Stimulated activated CD4-positive, alpha-beta T cell treated with anti-CD3 and anti-CD28 coated beads, Interleukin-1b, Interleukin-23, amount 100 ng/mL, for 1 hour (primary cell): ENCODE measurements around the gene ATP5PO.

ENCODE experiments used
- DNase-seq, 2 donors: peaks; one replicate each; pipeline ENCODE4 v3.0.0-alpha.2; 2020; ENCODE audit warnings: low read depth in 2 of 2

Gene ATP5PO

GRCh38 chr21:33899199-33899598, 16.4 kb downstream of the ATP5PO start:
- no peak for DNase-seq

GRCh38 chr21:33898586-33898985, 17.0 kb downstream of the ATP5PO start:
- DNase-seq, result no peak

GRCh38 chr21:33897739-33898138, 17.9 kb downstream of the ATP5PO start:
- no peak for DNase-seq

GRCh38 chr21:33897098-33897497, 18.5 kb downstream of the ATP5PO start:
- DNase-seq, result no peak

DNA sequence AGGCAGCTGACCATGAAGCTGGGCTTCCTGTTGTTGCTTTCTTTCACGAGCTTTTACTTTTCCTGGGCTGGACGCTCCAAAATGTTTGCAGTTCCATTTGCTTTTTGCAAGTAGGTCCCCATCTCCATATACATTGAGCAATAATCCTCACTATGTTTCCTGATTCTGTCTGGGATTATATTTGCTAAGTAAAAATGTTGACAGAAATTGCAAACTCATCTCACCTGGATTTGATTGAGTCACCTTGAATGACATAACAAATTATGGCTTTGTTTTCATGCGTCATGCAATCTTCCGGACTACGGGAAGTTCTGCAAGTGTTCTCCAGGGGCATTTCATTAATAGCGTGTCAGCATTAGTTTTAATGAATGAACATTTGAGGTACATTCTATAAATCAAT, 18.9 kb downstream of the ATP5PO start:
- DNase-seq, result no peak

DNA sequence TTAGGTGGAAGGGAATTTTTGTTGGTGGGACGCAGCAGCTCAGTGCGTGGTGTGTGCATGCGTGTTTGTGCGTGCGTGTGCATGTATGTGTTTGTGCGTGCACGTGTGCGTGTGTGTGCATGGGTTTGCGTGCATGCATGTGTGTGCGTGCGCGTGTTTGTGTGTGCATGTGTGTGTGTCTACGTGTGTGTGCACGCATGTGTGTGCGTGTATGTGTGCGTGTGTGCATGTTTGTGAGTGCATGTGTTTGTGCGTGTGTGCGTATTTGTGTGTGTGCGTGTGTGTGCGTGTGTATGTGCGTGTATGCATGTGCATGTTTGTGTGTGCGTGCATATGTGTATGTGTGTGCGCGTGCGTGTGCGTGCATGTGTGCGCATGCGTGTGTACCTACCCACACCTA, 20.2 kb downstream of the ATP5PO start:
- no peak for DNase-seq

GRCh38 chr21:33894736-33895288, 20.8 kb downstream of the ATP5PO start:
- peak; percentile 3 to 39 for DNase-seq

GRCh38 chr21:33893917-33894316, 21.7 kb downstream of the ATP5PO start:
- DNase-seq, result no peak

GRCh38 chr21:33892853-33893252, 22.8 kb downstream of the ATP5PO start:
- DNase-seq, result no peak

DNA sequence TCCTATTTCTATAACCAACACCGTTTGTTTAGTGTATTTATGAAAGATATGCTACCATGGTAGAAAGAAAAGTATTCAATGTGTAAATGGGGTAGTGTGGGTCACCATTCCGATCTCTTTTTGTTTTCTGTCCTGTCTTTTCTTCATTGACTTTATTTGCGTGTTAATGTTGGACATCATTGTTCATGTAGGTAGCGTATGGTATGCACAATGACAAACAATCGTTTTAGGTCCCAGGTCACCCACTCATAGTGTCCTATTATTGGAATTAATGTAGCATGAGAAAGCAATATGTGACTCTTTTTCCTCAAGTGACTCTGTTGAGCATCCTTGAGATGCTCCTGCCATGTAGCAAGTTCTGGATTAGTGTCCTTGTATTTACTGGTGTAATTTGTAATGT, 25.4 kb downstream of the ATP5PO start:
- DNase-seq, result no peak

- DNase-seq, result no peak
Observed at GRCh38 chr21:33886321-33886720, 29.3 kb downstream of the ATP5PO start.

- no peak for DNase-seq
Observed at GRCh38 chr21:33885172-33885514, 30.5 kb downstream of the ATP5PO start.

DNA sequence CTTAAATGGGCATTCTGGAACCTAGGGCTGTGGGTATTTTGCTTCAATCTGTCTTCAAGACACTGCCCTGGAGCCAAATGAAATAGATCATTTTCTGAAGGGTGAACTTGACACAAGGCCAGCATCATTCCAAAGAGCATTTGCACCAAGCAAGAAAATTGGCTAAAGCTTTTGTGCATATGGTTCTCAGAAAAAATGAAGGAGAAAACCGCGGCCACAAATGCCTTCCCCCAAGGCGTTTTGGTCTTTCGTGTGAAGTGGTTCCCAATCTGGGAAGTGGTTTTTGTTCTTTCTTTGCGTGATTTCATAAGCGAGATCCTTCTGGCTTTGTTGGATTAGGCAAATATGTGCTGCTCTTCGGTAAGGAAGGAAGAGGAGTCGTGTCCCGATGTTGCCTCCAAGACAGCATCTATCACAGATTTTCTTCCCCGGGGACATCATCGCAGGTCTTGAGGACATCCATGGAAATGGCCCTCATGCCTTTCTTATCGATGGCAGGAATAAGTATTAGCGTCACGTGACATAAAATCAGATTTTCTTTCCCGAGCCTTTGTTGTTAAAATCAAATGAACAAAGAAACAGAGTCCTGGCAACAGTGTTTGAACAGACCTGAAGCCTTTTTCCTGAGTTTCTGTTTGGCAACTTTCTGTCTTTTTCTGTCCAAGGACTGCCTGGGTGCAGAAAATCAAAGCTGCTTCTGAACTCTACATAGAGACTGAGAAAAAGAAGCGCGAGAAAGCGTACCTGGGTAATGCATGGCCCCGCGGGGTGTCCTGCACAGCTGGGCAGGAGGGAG, 31.0 kb downstream of the ATP5PO start:
- DNase-seq, result no peak

DNA sequence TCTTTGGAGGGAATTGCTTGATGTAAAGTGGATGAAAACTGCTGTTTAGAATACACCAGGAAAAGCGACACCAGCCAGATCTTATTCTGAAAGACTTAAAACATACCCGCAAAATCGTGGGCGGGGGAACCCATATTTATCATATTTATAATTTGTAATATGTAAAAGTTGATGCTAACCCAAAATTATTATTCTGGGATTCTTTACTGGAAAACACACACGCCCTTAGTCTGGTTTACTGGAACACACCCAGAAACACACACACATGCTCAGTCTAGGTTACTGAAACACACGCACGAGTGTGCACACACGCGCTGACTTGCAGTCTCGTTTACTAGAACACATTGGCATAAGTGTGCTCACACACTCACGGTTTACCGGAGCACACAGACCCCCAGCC, 32.5 kb downstream of the ATP5PO start:
- no peak for DNase-seq

DNA sequence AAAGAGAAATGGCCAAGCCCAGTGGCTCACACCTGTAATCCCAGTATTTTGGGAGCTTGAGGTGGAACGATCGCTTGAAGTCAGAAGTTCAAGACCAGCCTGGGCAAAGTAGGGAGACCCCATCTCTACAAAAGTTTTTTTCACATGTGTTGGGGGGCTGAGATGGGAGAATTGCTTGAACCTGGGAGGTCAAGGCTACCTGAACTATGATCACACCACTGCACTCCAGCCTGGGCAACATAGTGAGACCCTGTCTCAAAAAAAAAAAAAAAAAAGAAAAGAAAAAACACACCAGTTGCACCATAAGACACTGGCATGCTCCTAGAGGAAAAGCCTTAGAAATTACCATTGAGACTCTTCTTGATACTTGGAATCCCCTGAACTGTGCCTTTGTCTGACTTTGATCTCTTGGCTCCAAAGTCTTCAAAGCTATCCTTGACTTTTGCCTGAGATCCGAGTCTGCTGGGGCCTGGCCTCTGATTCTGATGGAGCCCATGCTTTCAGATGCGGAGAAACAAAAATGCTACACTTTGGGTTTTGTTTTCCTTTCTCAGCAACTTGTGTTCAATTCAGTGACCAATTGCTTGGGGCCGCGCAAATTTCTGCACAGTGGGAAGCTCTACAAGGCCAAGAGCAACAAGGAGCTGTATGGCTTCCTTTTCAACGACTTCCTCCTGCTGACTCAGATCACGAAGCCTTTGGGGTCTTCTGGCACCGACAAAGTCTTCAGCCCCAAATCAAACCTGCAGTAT, 33.7 kb downstream of the ATP5PO start:
- no peak for DNase-seq

DNA sequence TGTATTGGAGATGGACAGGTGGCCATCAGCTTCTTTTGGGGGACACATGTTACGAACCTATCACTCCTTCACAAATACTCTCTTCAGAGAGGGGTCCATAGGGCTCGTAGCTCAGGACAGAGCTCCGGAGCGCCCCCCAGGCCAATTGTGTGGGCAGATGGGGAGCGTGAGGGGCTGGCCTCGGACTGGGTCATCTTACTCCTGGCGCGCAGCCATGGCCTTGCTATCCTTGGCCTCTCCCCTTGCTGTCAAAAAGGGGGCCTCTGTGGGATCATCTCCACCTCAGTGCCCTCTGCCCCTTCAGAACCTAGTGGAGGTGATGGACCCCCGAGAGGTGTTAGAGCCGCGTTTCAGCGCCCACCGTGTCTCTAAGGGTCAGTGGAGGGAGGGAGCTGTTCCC, 35.0 kb downstream of the ATP5PO start:
- DNase-seq, result no peak

DNA sequence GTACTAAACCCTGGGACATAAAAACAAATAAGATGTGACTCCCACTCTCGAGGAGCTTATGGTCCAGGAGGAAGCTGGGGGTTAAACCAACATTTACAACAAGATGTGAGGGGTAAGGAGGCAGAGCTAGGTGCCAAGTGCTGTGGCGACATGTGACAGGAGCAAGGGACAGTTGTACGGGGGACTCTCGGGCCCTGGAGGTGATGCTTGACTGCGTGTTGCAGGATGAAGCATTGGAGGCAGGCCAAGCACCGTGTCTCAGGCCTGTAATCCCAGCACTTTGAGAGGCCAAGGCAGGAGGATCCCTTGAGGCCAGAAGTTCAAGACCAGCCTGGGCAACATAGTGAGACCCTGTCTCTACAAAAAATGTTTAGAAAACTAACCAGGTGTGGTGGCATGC, 36.8 kb downstream of the ATP5PO start:
- no peak for DNase-seq

DNA sequence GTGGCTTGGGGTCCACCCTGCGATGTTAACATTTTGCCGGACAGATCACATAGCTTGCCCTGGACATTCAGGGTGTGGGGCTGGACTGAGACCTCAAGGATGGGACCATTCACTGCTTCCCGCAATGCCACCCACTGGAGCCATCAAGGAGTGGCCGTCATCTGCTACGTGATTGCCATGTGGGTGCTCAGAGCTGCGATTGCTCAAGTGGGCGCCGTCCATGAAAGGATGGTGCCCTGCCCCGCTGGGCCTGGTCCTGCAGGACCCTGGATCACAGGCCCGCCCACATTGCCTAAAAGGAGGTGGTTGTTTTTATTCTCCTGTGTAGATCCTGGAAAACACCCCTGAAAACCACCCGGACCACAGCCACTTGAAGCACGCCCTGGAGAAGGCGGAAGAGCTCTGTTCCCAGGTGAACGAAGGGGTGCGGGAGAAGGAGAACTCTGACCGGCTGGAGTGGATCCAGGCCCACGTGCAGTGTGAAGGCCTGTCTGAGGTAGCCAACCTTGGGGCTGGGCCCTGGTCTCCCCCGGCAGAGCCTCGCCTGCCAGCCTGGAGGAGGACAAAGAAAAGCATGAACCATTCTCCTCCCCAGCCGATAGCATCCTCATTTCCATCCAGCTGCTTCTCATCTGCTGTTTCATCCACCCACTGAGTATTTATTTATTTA, 40.4 kb downstream of the ATP5PO start:
- no peak for DNase-seq

GRCh38 chr21:33874161-33874560, 41.4 kb downstream of the ATP5PO start:
- no peak for DNase-seq

DNA sequence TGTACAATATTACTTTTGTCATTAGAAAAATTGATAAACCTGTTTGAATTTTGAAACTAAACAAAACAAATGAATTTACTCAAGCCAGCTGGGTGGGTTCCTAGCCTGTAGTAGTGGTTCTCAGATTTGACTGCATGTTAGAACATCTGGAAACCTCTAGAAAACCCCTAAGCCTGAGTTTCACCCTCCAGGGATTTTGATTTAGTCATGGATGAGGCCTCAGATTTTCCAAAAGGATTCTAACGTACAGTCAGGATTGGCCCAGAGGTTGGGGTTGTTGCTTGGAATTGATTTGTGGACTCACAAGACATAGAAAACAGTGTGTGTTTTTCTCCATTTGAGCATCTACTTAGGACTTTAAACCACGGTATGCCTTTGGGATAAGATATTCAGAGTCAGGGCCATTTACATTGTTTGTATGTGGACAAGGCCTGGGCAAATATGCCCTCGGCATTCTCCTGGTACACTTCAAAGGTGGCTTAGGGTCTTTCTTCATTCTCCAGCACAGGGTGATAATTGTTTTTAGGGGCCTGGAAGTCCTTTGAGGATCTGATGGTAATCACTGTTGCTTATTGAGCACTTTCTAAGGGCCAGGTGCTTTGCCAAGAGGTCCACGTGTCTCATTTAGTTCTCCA, 42.6 kb downstream of the ATP5PO start:
- no peak for DNase-seq

DNA sequence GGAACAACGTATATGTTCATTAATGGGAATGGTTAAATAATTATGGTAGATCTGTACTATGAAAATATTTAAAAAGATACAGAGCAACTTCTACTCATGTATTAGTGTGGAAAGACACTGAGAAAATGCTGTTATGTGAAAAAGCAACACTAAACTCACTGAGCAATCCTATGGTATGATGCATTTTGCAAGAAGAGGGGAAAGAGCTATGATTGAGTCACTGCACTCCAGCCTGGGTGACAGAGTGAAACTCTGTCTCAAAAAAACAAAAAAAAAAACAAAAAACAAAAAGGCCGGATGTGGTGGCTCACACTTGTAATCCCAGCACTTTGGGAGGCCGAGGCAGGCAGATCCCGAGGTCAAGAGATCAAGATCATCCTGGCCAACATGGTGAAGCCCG, 44.4 kb downstream of the ATP5PO start:
- no peak for DNase-seq

DNA sequence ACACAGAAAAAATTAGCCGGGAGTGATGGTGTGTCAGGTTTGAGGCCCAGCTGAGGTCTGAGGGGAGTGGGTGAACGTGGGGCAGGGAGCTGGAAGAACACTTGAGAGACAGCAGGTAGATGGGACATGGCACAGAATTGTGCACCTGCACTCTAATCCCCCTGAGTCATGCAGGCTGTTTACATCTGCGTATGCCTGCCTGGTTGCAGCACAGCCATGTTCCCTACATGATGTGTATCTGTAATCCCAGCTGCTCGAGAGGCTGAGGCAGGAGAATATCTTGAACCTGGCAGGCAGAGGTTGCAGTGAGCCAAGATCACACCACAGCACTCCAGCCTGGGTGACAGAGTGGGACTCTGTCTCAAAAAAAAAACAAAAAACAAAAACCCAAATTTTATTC, 44.8 kb downstream of the ATP5PO start:
- DNase-seq, result no peak
